ENCODE data around the gene DCDC2B.
"Not testable (repeated sequence)": the region's sequence is repeated elsewhere in the genome, so short reads cannot be mapped to it uniquely, and the experiment has no call there.

DCDC2B gene

GRCh38 chr1:32257227-32257508, 48.3 kb downstream of the DCDC2B start:
- no peak for TF ChIP-seq CTCF (IDR thresholded peaks at IDR 0.05)
- DNase-seq (ENCODE audit: low spot score): no peak

GRCh38 chr1:32263236-32263593, 54.3 kb downstream of the DCDC2B start:
- H3K4me3 ChIP-seq; H3K27ac ChIP-seq; DNase-seq (ENCODE audit: low spot score): not testable (repeated sequence)

More at GRCh38 chr1:32257227-32257508, 48.3 kb downstream of the DCDC2B start:
- Histone ChIP-seq H3K4me3 (no peak overlapping the region), H3K27ac (no peak overlapping the region)

DNA sequence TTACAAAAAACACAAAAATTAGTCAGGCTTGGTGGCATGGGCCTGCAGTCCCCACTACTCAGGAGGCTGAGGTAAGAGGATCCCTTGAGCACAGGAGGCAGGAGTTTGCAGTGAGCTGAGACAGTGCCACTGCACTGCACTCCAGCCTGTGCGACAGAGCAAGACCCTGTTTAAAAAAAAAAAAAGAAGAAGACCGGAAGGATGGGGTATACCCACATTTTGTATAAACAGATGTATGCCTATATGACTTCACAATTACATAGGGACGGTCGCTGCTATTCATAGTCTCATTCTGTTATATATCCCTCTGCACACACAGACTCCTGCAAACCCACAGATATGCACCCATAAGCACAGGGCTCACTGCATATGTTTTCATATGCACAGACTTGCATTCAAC, 54.9 kb downstream of the DCDC2B start:
- Histone ChIP-seq H3K27ac (no peak overlapping the region), H3K4me3 (no peak overlapping the region)
- no peak for DNase-seq (ENCODE audit: low spot score)
- no peak for TF ChIP-seq CTCF (IDR thresholded peaks at IDR 0.05)

Data from coronary artery (tissue), 2 donors.